ENCODE measurements around the gene SOCS3.
"Not testable (repeated sequence)": the region's sequence is repeated elsewhere in the genome, so short reads cannot be mapped to it uniquely, and the experiment has no call there.

SOCS3 gene

GRCh38 chr17:78329263-78330059 is 30.4 kb downstream of the SOCS3 start:
- DNase-seq (ENCODE audit: low read depth), result peak; percentile 98

- DNase-seq (ENCODE audit: low read depth), result no peak
Measured at GRCh38 chr17:78327880-78328279, 32.0 kb downstream of the SOCS3 start.

GRCh38 chr17:78325076-78325687 is 34.7 kb downstream of the SOCS3 start:
- DNase-seq (ENCODE audit: low read depth), result peak; percentile 89

GRCh38 chr17:78324391-78325075 is 35.3 kb downstream of the SOCS3 start:
- peak; percentile 73 for DNase-seq (ENCODE audit: low read depth)

- no peak for DNase-seq (ENCODE audit: low read depth)
Measured at GRCh38 chr17:78323826-78324390, 36.0 kb downstream of the SOCS3 start.

GRCh38 chr17:78322858-78323455 is 36.9 kb downstream of the SOCS3 start:
- DNase-seq (ENCODE audit: low read depth), result peak; percentile 43

- DNase-seq (ENCODE audit: low read depth), result peak; percentile 73
Measured at GRCh38 chr17:78322327-78322857, 37.5 kb downstream of the SOCS3 start.

- DNase-seq (ENCODE audit: low read depth), result no peak
Measured at GRCh38 chr17:78318843-78319242, 41.0 kb downstream of the SOCS3 start.

- DNase-seq (ENCODE audit: low read depth), result no peak
Measured at GRCh38 chr17:78318407-78318806, 41.5 kb downstream of the SOCS3 start.

- DNase-seq (ENCODE audit: low read depth), result no peak
Measured at GRCh38 chr17:78317794-78318400, 42.0 kb downstream of the SOCS3 start.

- peak; percentile 46 for DNase-seq (ENCODE audit: low read depth)
Measured at GRCh38 chr17:78316867-78317789, 42.7 kb downstream of the SOCS3 start.

GRCh38 chr17:78316115-78316866 is 43.6 kb downstream of the SOCS3 start:
- no peak for DNase-seq (ENCODE audit: low read depth)

GRCh38 chr17:78315355-78316114 is 44.3 kb downstream of the SOCS3 start:
- peak; percentile 98 for DNase-seq (ENCODE audit: low read depth)

GRCh38 chr17:78314683-78315354 is 45.1 kb downstream of the SOCS3 start:
- DNase-seq (ENCODE audit: low read depth), result peak; percentile 35

GRCh38 chr17:78313735-78314648 is 45.9 kb downstream of the SOCS3 start:
- DNase-seq (ENCODE audit: low read depth), result peak; percentile 83

- DNase-seq (ENCODE audit: low read depth), result not testable (repeated sequence)
Measured at GRCh38 chr17:78309659-78310255, 50.1 kb downstream of the SOCS3 start.
